ENCODE data around the gene THBS1. TPM values are rescaled to one million over a fixed set of nuclear protein-coding genes. Genes with fewer than 3 reads are reported as not detected.
A peak's percentile ranks its signal among the peaks of the same experiment; 100 is the strongest.

The THBS1 gene
- total RNA-seq, 1 experiment from 2014 or later = 342 TPM

GRCh38 chr15:39581242-39581792 lies 438 bp downstream of the THBS1 start:
- peak overlapping the region; percentile 43 for H3K27ac Mint-ChIP-seq (ENCODE audit: unreplicated experiment)
- no TSS peak for BruUV-seq (replicated peaks)

GRCh38 chr15:39581793-39582285 lies 960 bp downstream of the THBS1 start:
- peaks cover 74% of the 10 kb centered on the region for H3K36me3 Mint-ChIP-seq (ENCODE audit: insufficient read depth, unreplicated experiment)
- peaks cover 8% of the 10 kb centered on the region for H3K36me3 ChIP-seq (ENCODE audit: control insufficient read depth, insufficient read depth, low read length)
- H3K9me3 ChIP-seq = 0 out of 2 replicates have a peak, but pooled peaks cover 3% of the 10 kb centered on the region
- H3K4me3 ChIP-seq (ENCODE audit: low read depth, low read length) = peak overlapping the region; percentile 84
- BruUV-seq (replicated peaks) = TSS peak; percentile 25
- H3K9me3 Mint-ChIP-seq (ENCODE audit: unreplicated experiment) = no peaks in the 10 kb centered on the region
- no peaks in the 10 kb centered on the region for H3K27me3 ChIP-seq (replicated peaks; ENCODE audit: control insufficient read depth, insufficient read depth, low read length)
- TF ChIP-seq CTCF (IDR thresholded peaks at IDR 0.05; ENCODE audit: insufficient read depth in 1 of 2, low read depth in 1 of 2, low read length in 1 of 2, severe bottlenecking in 1 of 2, unreplicated experiment in 1 of 2) = peak; percentile 22 to 62
- ChIA-PET CTCF (interaction anchor here (0.6 to 2.8 kb wide), 7 partner anchors 104 to 874 kb away, joined by 3 to 36 read pairs (median 5); no protein-coding TSS in a partner anchor), POLR2A (interaction anchor here (1.3 to 1.9 kb wide), 3 partner anchors 9 to 410 kb away, joined by 4 to 14 read pairs (median 12); no protein-coding TSS in a partner anchor)
- peak; percentile 67 to 76 for DNase-seq
- peaks cover 8% of the 10 kb centered on the region for H3K4me1 Mint-ChIP-seq (ENCODE audit: low read depth, unreplicated experiment)
- H3K4me1 ChIP-seq = peaks cover 26% of the 10 kb centered on the region; the same call in 1 of the 2 replicates
- intact Hi-C loops (cut with micrococcal nuclease; ENCODE audit: unreplicated experiment) = loop anchor here (2.0 to 10.0 kb wide), 7 partner anchors 145 to 875 kb away; no protein-coding TSS in a partner anchor
- no peaks in the 10 kb centered on the region for H3K27me3 Mint-ChIP-seq (ENCODE audit: insufficient read depth, unreplicated experiment)
- H3K27ac Mint-ChIP-seq (ENCODE audit: unreplicated experiment) = peak overlapping the region; percentile 43
- H3K4me3 Mint-ChIP-seq (ENCODE audit: unreplicated experiment) = peak overlapping the region; percentile 78

More at GRCh38 chr15:39581242-39581792, 438 bp downstream of the THBS1 start:
- POLR2A ChIA-PET = interaction anchor here (0.5 to 2.0 kb wide), 16 partner anchors 10 to 874 kb away, joined by 3 to 14 read pairs (median 6); no protein-coding TSS in a partner anchor
- intact Hi-C loops (cut with micrococcal nuclease; ENCODE audit: unreplicated experiment) = loop anchor here (2.0 to 10.0 kb wide), 7 partner anchors 144 to 874 kb away; no protein-coding TSS in a partner anchor
- peaks cover 26% of the 10 kb centered on the region; the same call in 1 of the 2 replicates for H3K4me1 ChIP-seq
- peaks cover 8% of the 10 kb centered on the region for H3K4me1 Mint-ChIP-seq (ENCODE audit: low read depth, unreplicated experiment)
- H3K4me3 ChIP-seq (ENCODE audit: low read depth, low read length) = peak overlapping the region; percentile 84
- H3K4me3 Mint-ChIP-seq (ENCODE audit: unreplicated experiment) = peak overlapping the region; percentile 78
- no peak for TF ChIP-seq CTCF (IDR thresholded peaks at IDR 0.05; ENCODE audit: insufficient read depth in 1 of 2, low read depth in 1 of 2, low read length in 1 of 2, severe bottlenecking in 1 of 2, unreplicated experiment in 1 of 2)
- H3K9me3 ChIP-seq = 0 out of 2 replicates have a peak, but pooled peaks cover 3% of the 10 kb centered on the region
- H3K36me3 ChIP-seq (ENCODE audit: control insufficient read depth, insufficient read depth, low read length) = peaks cover 7% of the 10 kb centered on the region
- H3K36me3 Mint-ChIP-seq (ENCODE audit: insufficient read depth, unreplicated experiment) = peaks cover 68% of the 10 kb centered on the region
- no peaks in the 10 kb centered on the region for H3K27me3 ChIP-seq (replicated peaks; ENCODE audit: control insufficient read depth, insufficient read depth, low read length)
- no peaks in the 10 kb centered on the region for H3K9me3 Mint-ChIP-seq (ENCODE audit: unreplicated experiment)
- DNase-seq = no peak
- CTCF ChIA-PET = interaction anchor here (0.5 to 2.8 kb wide), 19 partner anchors 8 to 879 kb away, joined by 3 to 36 read pairs (median 4); no protein-coding TSS in a partner anchor
- H3K27me3 Mint-ChIP-seq (ENCODE audit: insufficient read depth, unreplicated experiment) = no peaks in the 10 kb centered on the region

DNA sequence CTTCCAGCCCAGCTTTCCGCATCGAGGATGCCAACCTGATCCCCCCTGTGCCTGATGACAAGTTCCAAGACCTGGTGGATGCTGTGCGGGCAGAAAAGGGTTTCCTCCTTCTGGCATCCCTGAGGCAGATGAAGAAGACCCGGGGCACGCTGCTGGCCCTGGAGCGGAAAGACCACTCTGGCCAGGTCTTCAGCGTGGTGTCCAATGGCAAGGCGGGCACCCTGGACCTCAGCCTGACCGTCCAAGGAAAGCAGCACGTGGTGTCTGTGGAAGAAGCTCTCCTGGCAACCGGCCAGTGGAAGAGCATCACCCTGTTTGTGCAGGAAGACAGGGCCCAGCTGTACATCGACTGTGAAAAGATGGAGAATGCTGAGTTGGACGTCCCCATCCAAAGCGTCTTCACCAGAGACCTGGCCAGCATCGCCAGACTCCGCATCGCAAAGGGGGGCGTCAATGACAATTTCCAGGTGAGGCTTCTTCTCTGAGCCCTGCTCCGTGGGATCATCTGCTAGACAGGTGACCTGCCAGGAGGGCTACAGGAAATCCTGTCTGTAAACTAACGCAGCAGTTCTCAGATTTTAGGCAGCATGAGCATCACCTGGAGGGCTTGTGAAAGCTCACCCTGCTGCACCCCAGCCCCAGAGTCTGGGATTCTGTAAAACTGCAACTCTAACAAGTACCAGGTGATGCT lies 1.6 kb downstream of the THBS1 start:
- H3K4me3 Mint-ChIP-seq (ENCODE audit: unreplicated experiment) = peak overlapping the region; percentile 78
- H3K27me3 Mint-ChIP-seq (ENCODE audit: insufficient read depth, unreplicated experiment) = no peaks in the 10 kb centered on the region
- CTCF ChIA-PET = interaction anchor here (0.6 to 1.9 kb wide), 3 partner anchors 174 to 875 kb away, joined by 4 to 6 read pairs (median 5); no protein-coding TSS in a partner anchor
- Histone ChIP-seq H3K36me3 (ENCODE audit: control insufficient read depth, insufficient read depth, low read length) (peaks cover 8% of the 10 kb centered on the region), H3K4me1 (peaks cover 26% of the 10 kb centered on the region; the same call in 1 of the 2 replicates), H3K27me3 (replicated peaks; ENCODE audit: control insufficient read depth, insufficient read depth, low read length) (no peaks in the 10 kb centered on the region), H3K9me3 (0 out of 2 replicates have a peak, but pooled peaks cover 3% of the 10 kb centered on the region), H3K4me3 (ENCODE audit: low read depth, low read length) (peak overlapping the region; percentile 84)
- POLR2A ChIA-PET = interaction anchor here (0.6 to 1.9 kb wide), 3 partner anchors 9 to 410 kb away, joined by 5 to 14 read pairs (median 12); partner anchors contain the start of gene EIF2AK4
- no peak overlapping the region for H3K27ac Mint-ChIP-seq (ENCODE audit: unreplicated experiment)
- no peak for DNase-seq
- intact Hi-C loops (cut with micrococcal nuclease; ENCODE audit: unreplicated experiment) = loop anchor here (5.0 to 10.0 kb wide), 4 partner anchors 145 to 875 kb away; no protein-coding TSS in a partner anchor
- peaks cover 8% of the 10 kb centered on the region for H3K4me1 Mint-ChIP-seq (ENCODE audit: low read depth, unreplicated experiment)
- no TSS peak for BruUV-seq (replicated peaks)
- no peak for TF ChIP-seq CTCF (IDR thresholded peaks at IDR 0.05; ENCODE audit: insufficient read depth in 1 of 2, low read depth in 1 of 2, low read length in 1 of 2, severe bottlenecking in 1 of 2, unreplicated experiment in 1 of 2)
- H3K9me3 Mint-ChIP-seq (ENCODE audit: unreplicated experiment) = no peaks in the 10 kb centered on the region
- peaks cover 80% of the 10 kb centered on the region for H3K36me3 Mint-ChIP-seq (ENCODE audit: insufficient read depth, unreplicated experiment)

Measured in Caco-2 (cell line).